HEK293T (cell line): Measurements from ENCODE around the gene MPZL3.

Experiments
- CTCF ChIA-PET: fragments of 350-600 bp; formaldehyde crosslinking; extraction: SDS; loops from one replicate; lab custom pipeline; 2021; ENCODE audit warnings: antibody characterized with exemption, inconsistent platforms; lab: Yijun Ruan, JAX
- POLR2A ChIA-PET: fragments of 350-600 bp; formaldehyde crosslinking; extraction: SDS; loops from one replicate; lab custom pipeline; 2020; ENCODE audit warnings: antibody characterized with exemption, inconsistent platforms; lab: Yijun Ruan, JAX
- DNase-seq: peaks from one replicate; pipeline ENCODE4 v3.0.0; 2012; ENCODE audit warnings: mixed read lengths; ENCODE audit errors: extremely low spot score
- ARNT ChIP-seq: fragments of 450-650 bp; IDR thresholded peaks from 2 replicates; pipeline ENCODE4 v1.6.1; 2017; ENCODE audit warnings: mild to moderate bottlenecking
- BHLHE40 ChIP-seq: fragments of 450-650 bp; IDR thresholded peaks from 2 replicates; pipeline ENCODE4 v1.6.1; 2016; ENCODE audit warnings: mild to moderate bottlenecking, moderate library complexity, borderline replicate concordance
- CTBP1 ChIP-seq: fragments of 450-650 bp; IDR thresholded peaks from 2 replicates; pipeline ENCODE4 v1.6.1; 2016; ENCODE audit warnings: borderline replicate concordance
- ELF4 ChIP-seq: fragments of 450-650 bp; IDR thresholded peaks from 2 replicates; pipeline ENCODE4 v1.6.1; 2017; ENCODE audit warnings: antibody characterized with exemption
- FOXA1 ChIP-seq: fragments of 450-650 bp; IDR thresholded peaks from 2 replicates; pipeline ENCODE4 v1.6.1; 2016; ENCODE audit warnings: mild to moderate bottlenecking
- FOXK2 ChIP-seq: fragments of 450-650 bp; IDR thresholded peaks from 2 replicates; pipeline ENCODE4 v1.6.1; 2016; ENCODE audit warnings: mild to moderate bottlenecking
- FOXM1 ChIP-seq: fragments of 450-650 bp; IDR thresholded peaks from 2 replicates; pipeline ENCODE4 v1.6.1; 2017; ENCODE audit warnings: mild to moderate bottlenecking, borderline replicate concordance
- HDGF ChIP-seq: fragments of 450-650 bp; IDR thresholded peaks from 2 replicates; pipeline ENCODE4 v1.6.1; 2017; ENCODE audit warnings: antibody characterized with exemption, borderline replicate concordance
- L3MBTL2 ChIP-seq: fragments of 450-650 bp; conservative IDR thresholded peaks from 2 replicates; pipeline ENCODE4 v1.6.1; 2016; ENCODE audit warnings: mild to moderate bottlenecking
- LEF1 ChIP-seq: fragments of 450-650 bp; IDR thresholded peaks from 2 replicates; pipeline ENCODE4 v1.6.1; 2017; ENCODE audit warnings: mild to moderate bottlenecking, borderline replicate concordance
- NFRKB ChIP-seq: fragments of 450-650 bp; IDR thresholded peaks from 2 replicates; pipeline ENCODE4 v1.6.1; 2016; ENCODE audit warnings: mild to moderate bottlenecking, moderate library complexity
- SP1 ChIP-seq: fragments of 450-650 bp; IDR thresholded peaks from 2 replicates; pipeline ENCODE4 v1.6.1; 2017
- SUZ12 ChIP-seq: fragments of 450-650 bp; IDR thresholded peaks from 2 replicates; pipeline ENCODE4 v1.6.1; 2016; ENCODE audit warnings: mild to moderate bottlenecking
- TARDBP ChIP-seq: fragments of 450-650 bp; IDR thresholded peaks from 2 replicates; pipeline ENCODE4 v1.6.1; 2016
- ZNF384 ChIP-seq: fragments of 450-650 bp; IDR thresholded peaks from 2 replicates; pipeline ENCODE4 v1.6.1; 2016
- TF ChIP-seq, protein P1 (sequence below): fragments of 450-650 bp; IDR thresholded peaks from 2 replicates; pipeline ENCODE4 v1.6.1; 2016

The MPZL3 gene

DNA sequence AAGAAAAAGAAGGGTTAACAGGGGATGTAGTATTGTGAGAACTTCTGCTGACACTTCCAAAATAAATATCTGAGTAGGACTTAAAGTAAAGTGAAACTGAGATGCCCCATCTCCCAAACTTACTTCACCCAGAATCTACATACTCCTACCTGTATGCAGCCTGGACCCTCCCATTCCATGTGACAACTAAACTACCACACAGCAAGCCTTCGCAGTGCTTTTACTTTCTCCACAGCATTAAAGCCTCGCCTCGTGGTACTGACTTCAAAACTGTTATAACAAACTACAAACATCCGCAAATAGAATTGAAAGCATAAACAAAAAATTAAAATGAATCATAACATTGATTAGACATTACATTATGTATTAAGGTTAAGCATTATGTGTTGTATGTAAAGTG, 10.9 kb upstream of the MPZL3 start:
- TF ChIP-seq FOXM1 (no peak), FOXA1 (no peak), BHLHE40 (no peak), ZNF384 (no peak)
- ChIA-PET POLR2A (no interaction called here), CTCF (no interaction called here)
- DNase-seq: no peak

DNA sequence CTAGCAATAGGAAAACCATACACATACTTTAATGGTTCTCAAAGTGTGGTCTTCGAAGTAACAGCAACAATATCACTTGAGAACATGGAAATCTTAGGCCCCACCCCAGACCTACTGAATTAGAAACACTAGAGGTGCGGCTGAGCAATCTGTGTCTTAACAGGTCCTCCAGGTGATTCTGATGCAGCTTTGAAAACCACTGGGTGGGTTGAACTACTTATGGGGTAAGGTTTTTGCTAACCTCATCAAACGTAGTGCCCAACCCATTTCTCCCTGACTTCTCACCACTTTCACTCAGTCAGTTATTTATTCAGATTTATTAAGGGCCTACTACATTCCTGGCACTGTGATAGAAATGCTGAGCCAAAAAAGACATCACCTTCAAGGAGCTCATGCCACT, 8.2 kb upstream of the MPZL3 start:
- no peak for TF ChIP-seq LEF1
- no peak for TF ChIP-seq FOXA1
- TF ChIP-seq BHLHE40: no peak
- no peak for TF ChIP-seq ELF4
- TF ChIP-seq FOXM1: no peak
- TF ChIP-seq SP1: no peak
- TF ChIP-seq, protein P1, sequence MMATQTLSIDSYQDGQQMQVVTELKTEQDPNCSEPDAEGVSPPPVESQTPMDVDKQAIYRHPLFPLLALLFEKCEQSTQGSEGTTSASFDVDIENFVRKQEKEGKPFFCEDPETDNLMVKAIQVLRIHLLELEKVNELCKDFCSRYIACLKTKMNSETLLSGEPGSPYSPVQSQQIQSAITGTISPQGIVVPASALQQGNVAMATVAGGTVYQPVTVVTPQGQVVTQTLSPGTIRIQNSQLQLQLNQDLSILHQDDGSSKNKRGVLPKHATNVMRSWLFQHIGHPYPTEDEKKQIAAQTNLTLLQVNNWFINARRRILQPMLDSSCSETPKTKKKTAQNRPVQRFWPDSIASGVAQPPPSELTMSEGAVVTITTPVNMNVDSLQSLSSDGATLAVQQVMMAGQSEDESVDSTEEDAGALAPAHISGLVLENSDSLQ: no peak
- no peak for TF ChIP-seq HDGF
- TF ChIP-seq FOXK2: no peak
- no peak for TF ChIP-seq NFRKB
- TF ChIP-seq SUZ12: no peak
- TF ChIP-seq ARNT: no peak
- no peak for TF ChIP-seq L3MBTL2
- no peak for TF ChIP-seq CTBP1
- ChIA-PET CTCF (interaction anchor here (0.6 to 0.9 kb wide), 2 partner anchors 62 to 80 kb away, joined by 3 to 4 read pairs; no protein-coding TSS in a partner anchor), POLR2A (no interaction called here)
- DNase-seq: no peak

DNA sequence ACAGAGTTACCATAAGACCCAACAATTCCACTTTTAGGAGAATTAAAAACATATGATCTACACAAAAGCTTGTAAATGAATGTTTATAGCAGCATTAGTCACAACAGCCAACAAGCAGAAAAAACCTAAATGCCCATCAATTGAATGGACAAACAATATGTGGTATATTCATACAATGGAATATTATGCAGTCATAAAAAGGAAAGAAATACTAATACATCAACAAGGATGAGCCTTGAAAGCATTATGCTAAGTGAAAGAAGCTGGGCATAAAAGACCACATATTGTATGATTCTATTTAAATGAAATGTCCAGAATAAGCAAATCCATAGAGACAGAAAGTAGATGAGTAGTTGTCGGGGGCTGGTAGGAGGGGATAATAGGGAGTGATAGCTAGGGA, 7.0 kb upstream of the MPZL3 start:
- TF ChIP-seq ARNT (no peak), NFRKB (no peak), FOXK2 (no peak), TARDBP (no peak), BHLHE40 (no peak), ELF4 (no peak), LEF1 (no peak), HDGF (no peak), FOXA1 (no peak), ZNF384 (no peak), FOXM1 (no peak), CTBP1 (no peak), L3MBTL2 (no peak), SP1 (no peak), SUZ12 (no peak)
- TF ChIP-seq, protein P1: no peak
- ChIA-PET POLR2A (no interaction called here), CTCF (no interaction called here)
- no peak for DNase-seq

DNA sequence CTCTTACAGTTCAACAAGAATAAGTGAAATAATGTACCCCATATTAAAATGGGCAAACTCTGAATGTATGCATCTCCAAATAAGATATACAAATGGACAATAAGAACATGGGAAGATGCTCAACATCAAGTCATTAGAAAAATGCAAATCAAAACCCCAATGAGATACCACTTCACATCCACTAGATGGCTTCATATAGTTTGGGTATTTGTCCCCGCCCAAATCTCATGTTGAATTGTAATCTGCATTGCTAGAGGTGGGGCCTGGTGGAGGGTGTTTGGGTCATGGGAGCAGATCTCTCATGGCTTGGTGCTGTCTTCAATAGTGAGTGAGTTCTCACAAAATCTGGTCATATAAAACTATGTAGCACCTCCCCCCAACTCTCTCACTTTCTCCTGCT, 6.2 kb upstream of the MPZL3 start:
- POLR2A ChIA-PET: no interaction called here
- no peak for DNase-seq
- CTCF ChIA-PET: no interaction called here

DNA sequence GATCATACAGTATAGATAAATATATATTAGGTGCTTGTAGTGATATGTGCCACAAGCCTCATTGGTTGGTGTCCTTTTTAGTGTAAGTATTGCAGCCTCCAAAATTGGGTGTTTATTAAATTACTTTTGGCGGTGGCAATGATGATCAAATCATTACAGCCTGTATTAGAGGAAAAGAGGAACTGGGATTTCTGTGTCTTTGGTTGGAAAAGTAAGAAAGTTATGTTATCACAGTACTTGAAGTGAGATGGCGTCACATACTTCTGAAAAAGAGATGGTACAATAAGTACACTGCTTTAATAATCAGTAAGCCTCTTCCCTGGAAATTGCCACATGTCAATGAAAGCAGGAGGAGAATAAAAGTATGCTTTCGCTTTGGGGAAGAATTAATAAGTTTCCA, 523 bp upstream of the MPZL3 start:
- ChIA-PET CTCF (no interaction called here), POLR2A (interaction anchor here (1.0 kb wide), 1 partner anchor 25 kb away, joined by 3 read pairs; no protein-coding TSS in a partner anchor)
- DNase-seq: no peak
- TF ChIP-seq ARNT: no peak

More for the DNA sequence above, 6.2 kb upstream of the MPZL3 start:
- TF ChIP-seq HDGF (no peak), L3MBTL2 (no peak), LEF1 (no peak), TARDBP (no peak), NFRKB (no peak)

DNA sequence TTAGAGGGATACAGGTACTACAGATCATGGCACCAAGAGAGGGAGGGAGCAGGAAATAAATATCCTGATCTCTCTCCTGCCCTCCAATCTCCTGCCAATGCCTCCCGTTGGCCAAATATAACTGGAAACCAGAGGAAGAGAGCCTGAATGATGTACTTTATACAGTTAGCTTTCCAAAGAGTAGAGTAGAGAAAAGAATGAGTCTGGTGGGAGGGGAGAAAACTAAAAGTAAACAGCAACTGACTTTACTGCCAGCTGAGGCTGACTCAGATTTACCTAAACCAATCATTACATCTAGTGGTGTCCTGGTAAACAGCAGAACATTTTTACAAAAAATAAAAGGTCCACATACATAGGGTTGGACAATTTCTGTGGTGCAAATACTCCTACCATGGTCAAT, 5.1 kb downstream of the MPZL3 start:
- ChIA-PET CTCF (no interaction called here), POLR2A (no interaction called here)
- DNase-seq: no peak
- TF ChIP-seq FOXM1 (no peak), NFRKB (no peak), LEF1 (no peak), ARNT (no peak), ZNF384 (no peak), HDGF (no peak), BHLHE40 (no peak), FOXA1 (no peak), SUZ12 (no peak), ELF4 (no peak)

DNA sequence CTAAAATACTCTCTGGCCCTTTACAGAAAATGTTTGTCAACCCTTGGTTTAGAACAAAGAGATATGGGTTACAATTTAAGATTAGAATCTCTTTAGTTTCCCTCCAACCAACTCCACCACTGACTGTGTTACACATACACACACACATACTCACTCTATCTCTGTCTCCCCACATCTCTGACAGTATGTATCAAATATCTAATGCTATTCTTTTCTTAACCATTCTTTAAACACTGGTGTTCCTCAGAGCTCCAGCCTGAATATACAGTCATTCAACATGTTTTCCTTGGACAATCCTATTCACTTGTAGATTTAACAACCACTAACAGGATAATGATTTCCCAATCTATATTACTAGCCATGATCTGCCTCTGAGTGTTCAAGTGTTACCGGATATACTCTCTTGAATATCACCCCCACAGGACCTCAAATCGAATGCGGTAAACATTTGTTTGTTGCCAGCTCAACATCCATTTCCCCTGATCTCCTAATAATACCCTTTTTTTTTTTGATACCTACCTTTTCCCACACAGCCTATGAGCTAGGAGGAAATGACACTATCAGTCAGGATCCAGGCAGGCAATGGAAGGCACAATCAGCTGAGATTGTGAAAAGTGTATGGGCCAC, 6.1 kb downstream of the MPZL3 start:
- no peak for TF ChIP-seq SUZ12
- TF ChIP-seq, protein P1: no peak
- no peak for TF ChIP-seq NFRKB
- no peak for TF ChIP-seq ZNF384
- no peak for TF ChIP-seq SP1
- no peak for TF ChIP-seq CTBP1
- no peak for TF ChIP-seq LEF1
- no peak for TF ChIP-seq FOXM1
- TF ChIP-seq L3MBTL2: no peak
- no peak for TF ChIP-seq BHLHE40
- no peak for TF ChIP-seq FOXK2
- TF ChIP-seq TARDBP: no peak
- TF ChIP-seq FOXA1: no peak
- TF ChIP-seq ARNT: no peak
- TF ChIP-seq HDGF: no peak
- no peak for TF ChIP-seq ELF4
- no peak for DNase-seq
- POLR2A ChIA-PET: no interaction called here
- CTCF ChIA-PET: no interaction called here
